ENCODE measurements around the gene DCHS2.
A peak's percentile ranks its signal among the peaks of the same experiment; 100 is the strongest.

DCHS2 gene

GRCh38 chr4:154506253-154506652, 14.7 kb upstream of the DCHS2 start:
- no peak overlapping the region for H3K4me3 Mint-ChIP-seq
- no peak overlapping the region for H3K27ac Mint-ChIP-seq
- no peak for ATAC-seq (replicated peaks)
- H3K4me1 Mint-ChIP-seq (ENCODE audit: low read depth in 2 of 2): no peaks in the 10 kb centered on the region
- H3K9me3 Mint-ChIP-seq: no peaks in the 10 kb centered on the region
- DNase-seq: no peak
- H3K27me3 Mint-ChIP-seq: peaks cover 44 to 73% of the 10 kb centered on the region in 2 donors
- no peaks in the 10 kb centered on the region for H3K36me3 Mint-ChIP-seq (ENCODE audit: insufficient read depth)

GRCh38 chr4:154503598-154503997, 12.0 kb upstream of the DCHS2 start:
- peaks cover 39 to 64% of the 10 kb centered on the region in 2 donors for H3K27me3 Mint-ChIP-seq
- no peaks in the 10 kb centered on the region for H3K4me1 Mint-ChIP-seq (ENCODE audit: low read depth in 2 of 2)
- DNase-seq: no peak
- no peak overlapping the region for H3K4me3 Mint-ChIP-seq
- H3K36me3 Mint-ChIP-seq (ENCODE audit: insufficient read depth): no peaks in the 10 kb centered on the region
- no peak overlapping the region for H3K27ac Mint-ChIP-seq
- H3K9me3 Mint-ChIP-seq: no peaks in the 10 kb centered on the region
- ATAC-seq (replicated peaks): no peak

- Mint-ChIP-seq H3K4me3 (no peak overlapping the region), H3K27me3 (peaks cover 45 to 49% of the 10 kb centered on the region in 2 donors), H3K9me3 (no peaks in the 10 kb centered on the region), H3K4me1 (ENCODE audit: low read depth in 2 of 2) (no peaks in the 10 kb centered on the region), H3K27ac (no peak overlapping the region), H3K36me3 (ENCODE audit: insufficient read depth) (no peaks in the 10 kb centered on the region)
- no peak for DNase-seq
- ATAC-seq (replicated peaks): no peak
Observed at GRCh38 chr4:154502111-154502510, 10.5 kb upstream of the DCHS2 start.

GRCh38 chr4:154497889-154498288, 6.3 kb upstream of the DCHS2 start:
- H3K36me3 Mint-ChIP-seq (ENCODE audit: insufficient read depth): no peaks in the 10 kb centered on the region
- H3K27me3 Mint-ChIP-seq: peaks cover 44 to 46% of the 10 kb centered on the region in 2 donors
- H3K27ac Mint-ChIP-seq: no peak overlapping the region
- no peak for DNase-seq
- H3K4me3 Mint-ChIP-seq: no peak overlapping the region
- no peaks in the 10 kb centered on the region for H3K4me1 Mint-ChIP-seq (ENCODE audit: low read depth in 2 of 2)
- no peak for ATAC-seq (replicated peaks)
- H3K9me3 Mint-ChIP-seq: no peaks in the 10 kb centered on the region

- ATAC-seq (replicated peaks): no peak
- peaks cover 4 to 5% of the 10 kb centered on the region in 2 donors for H3K4me1 Mint-ChIP-seq (ENCODE audit: low read depth in 2 of 2)
- no peaks in the 10 kb centered on the region for H3K9me3 Mint-ChIP-seq
Observed at GRCh38 chr4:154495867-154496266, 4.3 kb upstream of the DCHS2 start.

GRCh38 chr4:154492288-154492687, 689 bp upstream of the DCHS2 start:
- H3K4me1 Mint-ChIP-seq (ENCODE audit: low read depth in 2 of 2): peaks cover 4 to 8% of the 10 kb centered on the region in 2 donors
- H3K27me3 Mint-ChIP-seq: peaks cover 54 to 76% of the 10 kb centered on the region in 2 donors
- DNase-seq (no peak), ATAC-seq (replicated peaks) (no peak)
- H3K4me3 Mint-ChIP-seq: peak overlapping the region in 1 of 2 donors; percentile 18
- H3K27ac Mint-ChIP-seq: no peak overlapping the region
- no peaks in the 10 kb centered on the region for H3K36me3 Mint-ChIP-seq (ENCODE audit: insufficient read depth)
- no peaks in the 10 kb centered on the region for H3K9me3 Mint-ChIP-seq

More at GRCh38 chr4:154495867-154496266, 4.3 kb upstream of the DCHS2 start:
- no peak overlapping the region for H3K4me3 Mint-ChIP-seq
- H3K27me3 Mint-ChIP-seq: peaks cover 61 to 64% of the 10 kb centered on the region in 2 donors
- DNase-seq: no peak
- H3K36me3 Mint-ChIP-seq (ENCODE audit: insufficient read depth): no peaks in the 10 kb centered on the region
- no peak overlapping the region for H3K27ac Mint-ChIP-seq

GRCh38 chr4:154490583-154491340, 837 bp downstream of the DCHS2 start:
- Mint-ChIP-seq H3K36me3 (ENCODE audit: insufficient read depth) (no peaks in the 10 kb centered on the region), H3K27ac (no peak overlapping the region), H3K9me3 (no peaks in the 10 kb centered on the region), H3K27me3 (peaks cover 47 to 69% of the 10 kb centered on the region in 2 donors), H3K4me1 (ENCODE audit: low read depth in 2 of 2) (peaks cover 4 to 8% of the 10 kb centered on the region in 2 donors), H3K4me3 (peak overlapping the region; percentile 42 to 65)
- ATAC-seq (replicated peaks) (no peak), DNase-seq (no peak)

- Mint-ChIP-seq H3K4me3 (peak overlapping the region in 1 of 2 donors; percentile 34), H3K4me1 (ENCODE audit: low read depth in 2 of 2) (peaks cover 4 to 8% of the 10 kb centered on the region in 2 donors), H3K36me3 (ENCODE audit: insufficient read depth) (no peaks in the 10 kb centered on the region), H3K27ac (no peak overlapping the region), H3K9me3 (no peaks in the 10 kb centered on the region), H3K27me3 (peaks cover 42 to 64% of the 10 kb centered on the region in 2 donors)
- DNase-seq: no peak
- ATAC-seq (replicated peaks): no peak
Observed at GRCh38 chr4:154490234-154490582, 1.4 kb downstream of the DCHS2 start.

- Mint-ChIP-seq H3K4me3 (no peak overlapping the region), H3K27me3 (peaks cover 40 to 64% of the 10 kb centered on the region in 2 donors), H3K9me3 (no peaks in the 10 kb centered on the region), H3K4me1 (ENCODE audit: low read depth in 2 of 2) (peaks cover 4 to 8% of the 10 kb centered on the region in 2 donors), H3K27ac (no peak overlapping the region), H3K36me3 (ENCODE audit: insufficient read depth) (no peaks in the 10 kb centered on the region)
- ATAC-seq (replicated peaks) (no peak), DNase-seq (no peak)
Observed at GRCh38 chr4:154489558-154490233, 1.9 kb downstream of the DCHS2 start.

GRCh38 chr4:154487145-154487544, 4.5 kb downstream of the DCHS2 start:
- H3K27ac Mint-ChIP-seq: no peak overlapping the region
- H3K4me1 Mint-ChIP-seq (ENCODE audit: low read depth in 2 of 2): peaks cover 4 to 8% of the 10 kb centered on the region in 2 donors
- H3K36me3 Mint-ChIP-seq (ENCODE audit: insufficient read depth): no peaks in the 10 kb centered on the region
- H3K4me3 Mint-ChIP-seq: no peak overlapping the region
- H3K27me3 Mint-ChIP-seq: peaks cover 27 to 41% of the 10 kb centered on the region in 2 donors
- DNase-seq (no peak), ATAC-seq (replicated peaks) (no peak)
- H3K9me3 Mint-ChIP-seq: no peaks in the 10 kb centered on the region

GRCh38 chr4:154485127-154485773, 6.3 kb downstream of the DCHS2 start:
- H3K36me3 Mint-ChIP-seq (ENCODE audit: insufficient read depth): no peaks in the 10 kb centered on the region
- H3K4me3 Mint-ChIP-seq: no peak overlapping the region
- H3K27ac Mint-ChIP-seq: no peak overlapping the region
- H3K4me1 Mint-ChIP-seq (ENCODE audit: low read depth in 2 of 2): no peaks in the 10 kb centered on the region
- no peak for DNase-seq
- ATAC-seq (replicated peaks): no peak
- H3K9me3 Mint-ChIP-seq: no peaks in the 10 kb centered on the region
- peaks cover 12 to 22% of the 10 kb centered on the region in 2 donors for H3K27me3 Mint-ChIP-seq

- DNase-seq (no peak), ATAC-seq (replicated peaks) (no peak)
- no peaks in the 10 kb centered on the region for H3K36me3 Mint-ChIP-seq (ENCODE audit: insufficient read depth)
- no peak overlapping the region for H3K4me3 Mint-ChIP-seq
- peaks cover 7 to 11% of the 10 kb centered on the region in 2 donors for H3K27me3 Mint-ChIP-seq
- H3K4me1 Mint-ChIP-seq (ENCODE audit: low read depth in 2 of 2): no peaks in the 10 kb centered on the region
- no peaks in the 10 kb centered on the region for H3K9me3 Mint-ChIP-seq
- no peak overlapping the region for H3K27ac Mint-ChIP-seq
Observed at GRCh38 chr4:154478547-154478946, 13.1 kb downstream of the DCHS2 start.

GRCh38 chr4:154478128-154478527, 13.5 kb downstream of the DCHS2 start:
- Mint-ChIP-seq H3K9me3 (no peaks in the 10 kb centered on the region), H3K27me3 (peaks cover 11 to 15% of the 10 kb centered on the region in 2 donors), H3K4me3 (no peak overlapping the region), H3K27ac (no peak overlapping the region), H3K36me3 (ENCODE audit: insufficient read depth) (no peaks in the 10 kb centered on the region), H3K4me1 (ENCODE audit: low read depth in 2 of 2) (no peaks in the 10 kb centered on the region)
- no peak for ATAC-seq (replicated peaks)
- no peak for DNase-seq
